Measurements from ENCODE around the gene ABCG1.

Gene ABCG1

DNA sequence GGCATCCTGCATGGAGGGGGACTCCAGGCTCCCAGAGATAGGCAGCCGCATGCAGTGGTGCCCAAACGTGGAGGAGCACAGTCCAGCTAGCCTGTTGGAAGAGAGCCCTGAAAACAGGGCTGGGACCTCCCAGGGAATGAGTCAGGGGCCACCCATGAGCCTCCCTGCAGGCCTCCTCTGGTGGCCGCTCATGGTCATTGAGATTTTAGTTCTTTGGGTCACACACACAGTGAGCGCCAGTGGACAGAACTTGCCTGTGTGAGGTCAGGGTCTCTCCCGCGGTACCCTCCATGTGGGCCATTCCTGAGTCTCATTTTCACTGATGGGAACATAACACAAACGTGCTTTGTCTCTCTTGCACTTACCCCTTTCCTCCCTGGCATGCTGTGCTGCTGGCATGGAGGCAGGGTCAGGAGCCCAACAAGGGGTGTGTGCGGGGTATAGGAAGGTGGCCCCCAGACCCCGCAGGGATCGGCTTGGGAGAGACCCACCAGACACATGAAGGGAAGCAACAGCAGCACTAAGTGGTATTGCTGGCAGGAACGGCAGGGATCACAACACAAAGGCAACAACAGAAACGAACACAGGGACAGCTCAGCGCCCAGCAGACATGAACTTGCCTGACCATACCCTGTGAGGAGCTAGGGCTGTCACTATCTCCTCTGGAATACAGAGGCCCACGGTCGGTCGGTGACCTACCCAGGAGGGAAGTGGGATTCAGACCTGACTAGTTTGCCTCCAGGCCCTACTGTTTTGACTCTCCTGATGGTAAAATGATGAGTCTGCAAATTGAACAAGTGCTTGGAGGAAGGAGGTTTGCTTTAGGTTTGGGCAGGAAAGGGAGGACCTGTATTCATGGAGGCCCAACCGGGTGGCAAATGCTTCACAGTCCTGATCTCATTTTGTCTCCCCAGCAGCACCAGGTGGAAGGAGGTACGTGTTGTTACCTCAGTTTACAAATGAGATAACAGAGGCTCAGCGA is 31.8 kb downstream of the ABCG1 start:
- DNase-seq (ENCODE audit: low read depth, low spot score): no peak

DNA sequence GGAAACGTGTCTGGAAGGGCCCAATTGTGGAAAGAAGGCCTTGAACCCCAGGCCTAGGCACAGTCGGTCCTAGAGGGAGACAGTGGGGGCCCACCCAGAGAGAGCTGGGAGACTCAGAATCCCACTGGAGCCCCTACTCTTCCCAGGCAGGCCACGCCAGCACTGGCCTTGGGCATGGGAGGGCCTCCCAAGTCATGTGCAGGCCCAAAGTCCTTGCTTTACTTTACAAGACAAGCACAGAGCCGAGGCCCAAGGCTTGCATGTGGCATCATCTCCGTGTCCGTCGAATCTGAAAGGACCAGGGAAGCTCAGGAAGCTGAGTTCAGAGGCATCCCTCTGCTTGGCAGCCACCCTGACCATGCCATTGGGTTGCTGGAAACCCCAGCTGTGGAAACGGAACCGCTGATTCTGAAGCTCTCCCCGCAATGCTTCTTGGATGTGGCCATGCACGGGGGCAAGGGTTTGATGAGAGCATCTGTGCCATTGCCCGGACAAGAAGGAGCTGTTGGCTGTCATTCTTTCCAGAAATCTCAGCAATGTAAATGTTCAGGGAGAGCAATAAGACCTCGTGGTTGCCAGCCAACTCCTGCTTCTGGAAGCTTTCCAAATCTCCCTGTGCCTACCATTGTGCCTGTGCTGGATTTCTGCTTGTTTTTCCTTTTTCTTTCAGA is 32.8 kb downstream of the ABCG1 start:
- no peak for DNase-seq (ENCODE audit: low read depth, low spot score)

DNA sequence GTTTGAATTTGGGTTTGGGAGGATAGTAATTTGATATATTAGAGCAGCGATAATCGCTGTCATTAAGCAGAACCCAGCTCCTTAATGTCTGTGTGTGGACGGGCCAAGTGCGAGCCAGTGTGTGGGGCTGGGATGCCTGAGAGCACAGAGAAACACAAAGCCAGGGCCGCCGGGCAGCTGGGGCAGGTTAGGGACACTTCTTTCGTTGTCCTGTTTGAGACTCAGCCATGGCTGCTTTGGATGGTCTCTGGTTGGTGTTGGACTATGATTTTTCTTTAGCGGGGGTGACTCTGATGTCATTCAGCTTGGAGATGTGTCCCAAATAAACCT is 33.4 kb downstream of the ABCG1 start:
- no peak for DNase-seq (ENCODE audit: low read depth, low spot score)

DNA sequence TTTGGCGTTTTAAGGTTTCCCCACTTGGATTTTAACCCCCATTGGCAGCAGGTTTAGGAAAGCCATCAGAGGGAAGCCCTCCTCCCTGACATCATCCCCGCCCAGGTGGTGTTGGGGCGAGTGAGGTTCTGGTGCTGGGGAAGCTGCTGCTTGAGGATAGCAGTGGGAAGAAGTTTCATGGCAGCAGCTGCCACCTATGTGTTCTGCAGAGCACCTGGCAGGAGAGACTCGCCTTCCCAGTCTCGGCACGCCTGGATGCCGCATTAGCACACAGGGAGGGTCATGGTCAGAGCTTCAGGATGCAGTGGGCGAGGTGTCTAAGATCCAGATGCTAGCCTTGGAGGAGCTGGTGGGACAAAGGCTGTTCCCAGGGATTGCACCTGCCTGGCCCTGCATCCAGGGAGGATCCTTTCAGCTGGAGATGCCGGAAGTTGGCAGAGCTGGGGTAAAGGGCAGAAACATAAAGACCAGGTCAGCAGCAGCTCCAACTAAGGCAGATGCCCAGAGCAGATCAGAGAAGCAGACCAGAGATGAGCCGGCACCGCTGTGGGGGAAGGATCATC is 33.9 kb downstream of the ABCG1 start:
- DNase-seq (ENCODE audit: low read depth, low spot score): no peak

DNA sequence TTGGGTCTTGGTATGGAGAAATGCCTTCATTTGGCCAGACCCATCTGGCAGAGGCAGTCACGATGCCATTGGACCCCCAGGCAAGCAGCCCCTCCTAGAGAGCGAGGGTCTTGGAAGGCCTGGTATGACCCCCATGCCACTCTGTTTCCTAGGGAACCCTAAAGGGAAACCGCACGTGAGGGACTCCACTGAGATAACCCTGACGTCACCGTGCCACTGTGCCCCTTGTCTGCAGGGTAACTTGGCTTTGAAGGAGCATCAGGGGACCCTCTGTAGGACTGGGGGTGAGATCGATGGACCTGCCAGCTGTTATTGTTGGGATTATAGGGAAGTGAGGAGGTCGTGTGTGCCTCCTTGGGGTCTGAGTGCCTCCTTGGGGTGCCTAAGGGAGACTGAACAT is 34.5 kb downstream of the ABCG1 start:
- no peak for DNase-seq (ENCODE audit: low read depth, low spot score)

DNA sequence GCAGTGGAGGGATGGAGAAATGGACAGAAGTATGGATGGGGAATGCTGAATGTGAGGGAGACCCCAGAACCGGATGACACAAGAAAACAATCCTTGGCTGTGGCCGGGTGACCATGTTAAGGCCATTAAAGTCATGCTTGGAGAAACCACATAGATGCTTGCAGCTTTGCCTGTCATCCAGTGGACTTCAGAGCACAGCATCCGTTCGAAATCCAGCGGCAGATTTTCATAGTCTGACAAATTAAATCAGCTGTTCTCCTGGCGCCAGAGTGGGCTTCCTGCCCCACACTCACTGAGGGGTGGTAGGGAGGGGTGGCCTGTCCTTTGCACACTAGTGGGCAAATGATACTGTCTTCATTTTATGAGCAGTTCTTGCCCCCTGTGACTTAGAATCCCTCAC is 35.1 kb downstream of the ABCG1 start:
- no peak for DNase-seq (ENCODE audit: low read depth, low spot score)

DNA sequence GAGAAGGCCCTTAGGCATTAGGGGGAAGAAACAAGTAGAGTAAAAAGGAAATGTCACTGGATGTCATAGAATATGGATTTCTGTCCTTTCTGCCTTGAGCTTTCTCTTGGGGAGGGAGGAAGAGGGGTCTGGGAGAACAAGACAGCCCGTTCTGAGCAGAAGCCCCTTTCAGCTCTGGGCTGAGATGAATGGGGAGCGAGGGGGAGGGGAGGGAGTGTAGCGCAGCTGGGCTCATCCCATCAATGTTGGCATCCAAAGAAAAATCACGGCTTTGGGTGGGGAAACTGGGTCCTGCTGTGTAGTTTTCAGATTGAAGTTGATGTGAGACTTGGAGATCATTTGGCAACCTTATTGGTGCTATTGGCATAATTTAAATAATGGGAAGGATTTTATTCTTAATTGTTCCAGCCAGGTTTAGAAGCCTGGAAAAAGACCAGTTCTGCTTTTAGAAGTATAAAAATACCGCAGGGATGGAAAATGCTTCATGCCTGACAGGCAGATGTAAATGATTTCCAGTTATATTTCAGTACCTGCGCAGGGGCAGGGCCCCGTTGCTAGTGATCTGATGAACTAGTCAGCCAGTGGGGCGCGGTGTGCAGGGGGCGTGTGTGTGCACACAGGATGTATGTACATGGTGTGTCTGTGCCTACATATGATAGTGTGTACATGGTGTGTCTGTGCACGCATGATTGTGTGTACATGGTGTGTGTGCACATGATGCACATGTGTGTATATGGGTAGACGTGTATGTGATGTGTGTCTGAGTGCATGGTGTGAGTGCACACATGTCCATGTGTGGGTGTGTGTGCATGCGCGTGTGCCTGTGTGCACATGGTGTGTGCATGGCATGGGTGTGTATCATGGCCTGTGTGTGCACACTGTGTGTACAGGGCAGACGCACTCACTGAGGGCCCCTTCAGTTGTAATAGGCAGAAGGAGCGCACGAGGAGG is 36.0 kb downstream of the ABCG1 start:
- DNase-seq (ENCODE audit: low read depth, low spot score): no peak

DNA sequence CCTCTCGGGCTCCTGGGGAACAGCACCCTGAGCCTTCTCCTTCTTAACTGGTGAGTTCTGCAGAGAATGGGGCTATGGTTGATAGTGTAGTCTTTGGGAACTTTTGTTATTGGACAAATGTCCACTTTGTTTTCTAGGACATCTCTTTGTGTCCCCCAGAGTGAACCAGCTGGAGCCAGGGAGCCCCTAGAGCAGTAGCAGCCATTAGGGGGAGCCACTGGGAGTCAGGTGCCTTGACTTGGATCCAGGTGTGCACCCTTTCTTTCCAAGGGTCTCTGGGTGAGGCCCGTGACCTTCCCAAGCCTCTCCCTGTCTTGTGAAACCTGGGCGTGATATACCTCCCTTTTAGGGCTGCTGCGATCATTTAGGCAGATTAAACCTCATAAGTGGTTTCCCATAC is 36.9 kb downstream of the ABCG1 start:
- DNase-seq (ENCODE audit: low read depth, low spot score): no peak

DNA sequence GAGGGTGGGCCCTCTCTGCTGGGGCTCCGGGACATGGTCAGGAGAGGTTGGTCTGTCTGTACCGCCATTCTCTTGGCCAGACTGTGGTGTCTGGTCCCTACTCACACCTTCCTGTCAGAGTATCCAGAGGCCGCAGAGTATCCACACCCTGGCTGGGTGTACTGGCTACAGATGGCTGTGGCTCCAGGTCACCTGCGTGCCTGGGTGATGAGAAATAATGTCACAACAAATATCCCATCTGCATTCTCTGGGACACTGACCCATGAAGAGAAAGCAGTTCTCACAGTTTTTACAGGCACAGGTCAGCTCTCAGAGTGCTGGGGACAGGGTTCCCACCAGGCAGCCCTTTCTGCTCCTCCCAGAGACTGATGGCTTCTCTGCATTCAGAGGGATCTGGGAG is 37.4 kb downstream of the ABCG1 start:
- DNase-seq (ENCODE audit: low read depth, low spot score): no peak

DNA sequence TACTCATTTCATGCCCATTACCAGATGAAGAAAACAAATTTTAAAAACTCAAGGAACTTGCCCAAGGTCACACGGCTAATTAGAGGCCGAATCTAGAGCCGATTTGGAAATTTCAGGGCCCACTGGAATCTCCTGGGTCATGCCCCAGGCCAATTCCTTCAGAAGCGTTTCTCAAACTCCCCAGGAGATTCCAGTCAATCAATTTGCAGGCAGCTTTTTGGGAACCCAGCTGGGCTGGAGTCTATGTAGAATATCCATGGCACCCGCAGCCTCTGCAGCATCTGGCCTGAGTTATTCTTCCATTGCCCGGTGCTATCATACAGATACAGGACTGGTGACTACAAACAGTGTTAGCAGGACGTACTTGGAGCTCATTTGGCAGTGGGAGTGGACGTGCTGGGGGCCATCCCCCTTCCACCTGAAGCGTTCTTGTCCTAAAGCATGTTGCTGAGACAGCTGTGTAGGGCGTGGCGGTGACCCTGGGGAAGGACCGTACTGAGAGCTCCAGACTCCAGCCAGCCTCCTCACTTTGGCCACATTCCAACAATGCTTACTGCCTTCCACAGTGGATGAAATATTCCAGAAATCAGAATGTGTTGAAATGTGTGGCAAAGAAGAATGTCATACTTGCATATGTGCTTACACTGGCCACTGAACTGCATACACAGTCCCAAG is 38.3 kb downstream of the ABCG1 start:
- DNase-seq (ENCODE audit: low read depth, low spot score): no peak

DNA sequence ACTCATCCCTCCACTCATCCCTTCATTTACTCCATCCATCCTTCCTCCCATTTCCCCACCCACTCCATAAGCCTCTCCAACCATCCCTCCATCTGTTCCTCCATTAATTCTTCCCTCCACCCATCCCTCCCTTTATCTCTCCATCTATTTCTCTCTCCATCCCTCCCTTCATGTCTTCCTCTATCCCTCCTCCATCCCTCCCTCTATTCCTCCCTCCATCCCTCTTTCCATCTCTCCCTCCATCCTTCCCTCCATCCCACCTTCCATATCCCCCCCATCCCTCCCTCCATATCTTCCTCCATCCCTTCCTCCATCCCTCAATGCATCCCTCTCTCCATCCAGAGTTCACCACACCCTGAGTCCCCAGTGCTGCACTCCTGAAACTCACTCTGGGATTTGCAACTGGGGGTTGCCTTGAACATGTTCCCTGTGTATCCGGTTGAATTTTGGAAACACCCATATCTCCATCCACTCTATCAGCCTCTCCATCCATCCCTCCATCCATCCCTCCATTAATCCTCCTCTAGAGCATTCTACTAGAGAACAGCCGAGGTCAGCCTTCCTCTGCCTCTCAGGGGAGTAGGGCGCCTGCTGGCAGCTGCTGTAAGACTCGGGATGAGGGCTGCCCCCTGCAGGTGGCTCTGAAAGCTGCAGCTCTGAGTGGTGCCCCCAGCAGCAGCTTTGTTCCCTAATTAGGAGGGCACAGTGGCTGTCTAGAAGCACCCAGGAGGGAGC is 39.4 kb downstream of the ABCG1 start:
- peak; percentile 61 for DNase-seq (ENCODE audit: low read depth, low spot score)

DNA sequence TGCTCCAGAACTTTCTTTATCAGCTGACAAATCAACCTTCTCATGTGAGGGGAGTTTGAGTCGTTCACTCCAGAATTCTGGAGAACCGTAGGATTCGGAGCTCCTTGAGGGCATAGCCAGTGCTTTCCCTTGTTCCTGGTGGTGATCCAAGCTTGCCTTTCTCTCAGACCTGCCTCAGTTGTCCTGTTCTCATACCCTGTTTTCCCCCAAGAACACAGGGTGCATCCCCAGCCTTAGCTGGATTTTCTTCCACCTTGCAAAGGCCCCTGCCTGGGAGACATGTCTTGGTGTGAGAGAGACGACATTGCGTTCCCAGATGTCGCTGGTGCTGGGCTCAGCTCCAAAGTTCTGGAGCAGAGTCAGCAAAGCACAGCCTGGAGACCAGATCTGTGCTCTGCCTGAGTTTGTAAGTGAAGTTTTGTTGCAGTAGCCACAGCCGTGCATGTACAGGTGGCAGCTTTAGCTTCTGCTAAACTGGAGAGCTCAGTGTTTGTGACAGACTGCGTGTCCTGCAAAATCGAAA is 40.0 kb downstream of the ABCG1 start:
- no peak for DNase-seq (ENCODE audit: low read depth, low spot score)

DNA sequence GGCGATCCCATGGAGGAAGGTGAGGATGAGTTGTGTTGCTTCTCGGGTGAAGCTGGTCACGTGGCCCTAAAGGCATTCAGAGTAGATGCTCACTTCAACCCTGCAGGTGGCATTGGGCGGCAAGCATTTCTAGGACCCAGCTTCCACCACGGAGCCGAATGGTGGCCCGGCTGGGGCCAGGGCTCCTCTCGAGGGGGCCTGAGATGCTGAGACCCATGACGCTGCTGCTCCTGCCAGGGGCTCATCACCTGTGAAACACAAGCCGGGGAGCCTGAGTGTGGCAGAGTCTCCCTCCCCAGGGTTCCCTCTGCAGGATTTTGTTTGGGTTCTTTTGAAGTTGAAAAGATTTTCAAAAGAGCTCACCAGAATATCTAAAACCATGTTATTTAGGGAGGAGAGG is 41.2 kb downstream of the ABCG1 start:
- DNase-seq (ENCODE audit: low read depth, low spot score): no peak

DNA sequence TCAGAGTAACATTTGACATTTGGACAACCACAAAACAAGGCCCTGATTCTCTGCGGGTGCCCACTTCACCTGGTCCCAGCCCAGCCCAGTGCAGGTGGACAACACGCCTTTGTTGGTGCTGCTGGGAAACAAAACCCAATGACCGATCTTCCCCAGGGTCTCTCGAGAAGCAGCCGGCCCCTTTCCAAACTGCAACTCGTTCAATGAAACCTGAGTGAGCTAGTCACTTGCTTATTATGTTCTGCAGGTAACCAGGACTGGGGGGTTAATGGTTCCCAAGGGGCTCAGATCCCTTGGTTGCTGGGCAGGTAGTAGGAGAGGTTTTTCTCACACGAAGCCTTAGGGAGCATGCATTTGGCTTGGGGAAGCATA is 42.9 kb downstream of the ABCG1 start:
- no peak for DNase-seq (ENCODE audit: low read depth, low spot score)

DNA sequence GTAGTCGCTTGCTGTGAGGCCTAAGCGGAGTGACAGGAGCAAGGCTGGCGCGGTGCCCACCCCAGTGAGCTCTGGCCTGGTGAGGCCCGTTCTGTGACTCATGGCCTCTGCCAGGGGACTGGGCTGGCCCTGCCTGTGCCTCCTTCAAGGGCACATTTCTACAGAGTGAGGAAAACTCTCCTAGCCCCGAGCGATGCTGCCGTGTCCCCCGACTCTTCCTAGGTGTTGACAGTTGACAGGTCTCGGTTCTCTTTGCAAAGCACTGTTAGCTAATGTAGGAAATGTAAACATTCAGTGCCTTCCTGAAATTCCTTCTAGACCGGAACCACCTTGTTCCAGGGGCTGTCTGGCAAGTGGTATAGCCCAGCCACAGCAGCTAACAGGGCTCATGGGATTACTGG is 43.9 kb downstream of the ABCG1 start:
- DNase-seq (ENCODE audit: low read depth, low spot score): no peak

DNA sequence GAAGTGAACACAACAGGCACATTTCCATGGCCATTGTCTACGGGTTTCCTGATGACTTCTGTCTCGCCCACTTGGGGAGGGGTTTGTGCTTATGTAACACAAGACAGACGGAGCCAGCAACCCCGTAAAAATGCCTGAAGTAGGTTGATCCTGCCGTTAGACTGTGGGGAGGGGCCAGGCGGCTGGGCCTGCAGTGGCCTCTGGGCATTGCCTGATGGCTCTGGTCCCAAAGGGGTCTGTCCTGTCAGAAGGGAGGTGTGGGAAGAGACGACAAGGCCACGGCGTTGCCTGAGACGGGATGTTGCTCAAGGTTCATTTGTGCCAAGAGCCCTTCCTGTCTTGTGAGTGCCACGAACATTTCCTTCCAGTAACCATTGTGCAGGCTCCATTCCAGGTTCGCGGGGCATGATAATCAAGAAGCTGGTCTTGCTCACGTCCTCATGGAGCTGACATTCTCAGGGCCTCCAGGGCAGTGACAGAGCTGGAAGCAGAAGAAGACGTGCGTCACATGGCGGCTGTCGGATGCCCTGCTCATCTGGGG is 44.7 kb downstream of the ABCG1 start:
- DNase-seq (ENCODE audit: low read depth, low spot score): no peak

DNA sequence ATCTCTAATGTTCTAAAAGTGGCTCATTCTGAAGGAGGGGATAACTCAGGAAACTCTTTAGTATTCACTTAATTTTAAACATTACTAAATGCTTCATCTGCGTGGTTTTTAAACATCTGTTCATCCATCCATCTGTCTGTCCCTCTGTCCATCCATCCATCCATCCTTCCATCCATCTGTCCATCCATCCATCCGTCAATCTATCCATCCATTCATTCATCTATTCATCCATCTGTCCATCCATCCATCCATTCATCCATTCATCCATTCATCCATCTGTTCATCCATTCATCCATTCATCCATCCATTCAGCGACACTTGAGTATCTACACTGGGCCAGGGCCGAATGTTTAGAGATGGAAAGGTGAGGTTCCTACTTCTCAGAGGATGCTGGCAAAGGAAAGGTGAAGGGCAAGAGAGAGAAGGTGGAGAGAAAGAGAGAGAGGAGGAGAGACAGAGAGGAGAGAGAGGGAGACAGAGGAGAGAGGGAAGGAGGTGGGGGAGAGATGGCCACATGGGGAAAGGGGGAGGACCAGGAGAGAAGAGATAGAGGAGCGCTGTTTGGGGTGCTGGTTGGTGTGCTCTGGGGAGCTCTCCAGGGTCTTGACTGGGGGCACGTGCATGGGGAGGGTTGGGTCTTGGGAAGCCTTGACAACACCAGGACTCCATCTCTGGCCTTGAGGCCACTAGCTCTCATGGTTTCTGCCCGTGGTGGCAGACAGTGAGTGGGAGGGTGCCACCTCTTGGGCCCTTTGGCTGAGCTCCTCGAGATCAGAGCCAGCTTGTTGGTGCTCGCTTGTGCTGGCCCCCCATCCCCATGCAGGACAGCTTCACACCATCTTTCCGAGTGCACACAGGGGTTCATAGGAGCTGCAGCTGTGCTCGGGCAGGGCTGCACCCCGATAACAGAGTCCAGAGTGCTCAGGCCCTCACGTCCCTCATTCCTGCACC is 45.6 kb downstream of the ABCG1 start:
- no peak for DNase-seq (ENCODE audit: low read depth, low spot score)

DNA sequence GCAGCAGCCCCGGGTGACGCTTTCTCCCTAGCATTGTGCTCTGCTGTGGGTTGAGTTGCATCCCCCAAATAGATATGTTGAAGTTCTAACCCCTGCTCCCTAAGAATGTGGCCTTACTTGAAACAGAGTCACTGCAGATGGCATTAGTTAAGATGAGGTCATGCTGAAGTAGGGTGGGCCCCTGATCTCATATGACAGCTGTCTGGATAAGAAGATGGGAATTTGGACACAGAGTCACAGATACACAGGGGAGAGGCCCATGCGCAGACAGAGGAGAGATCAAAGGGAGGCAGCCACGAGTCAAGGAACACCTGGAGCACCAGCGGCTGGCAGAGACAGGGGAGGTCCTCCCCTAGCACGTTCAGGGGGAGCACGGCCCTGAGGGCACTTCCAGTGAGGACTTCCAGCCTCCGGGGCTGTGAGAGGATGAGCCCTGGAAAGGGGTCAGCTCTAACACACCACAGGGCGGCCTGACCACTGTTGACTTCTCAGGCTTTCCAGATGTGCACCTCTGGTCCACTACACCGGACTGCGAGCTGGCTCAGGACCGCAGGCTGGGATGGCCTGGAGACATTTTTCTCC is 46.4 kb downstream of the ABCG1 start:
- DNase-seq (ENCODE audit: low read depth, low spot score): no peak

Data from activated CD4-positive, CD25-positive, alpha-beta regulatory T cell treated with anti-CD3 and anti-CD28 coated beads, Interleukin-2, amount 50 U/mL, for 16 hours (primary cell).